ENCODE results near the gene HAT1.

GRCh38 chr2:172013396-172013795, 91.1 kb downstream of the HAT1 start:
- TF ChIP-seq SUZ12 (IDR thresholded peaks at IDR 0.05; ENCODE audit: extremely low read depth, insufficient read depth, insufficient read length) (no peak), YY1 (IDR thresholded peaks at IDR 0.05; ENCODE audit: insufficient read depth, insufficient read length) (no peak)
